ENCODE results near the gene DCDC1.

The DCDC1 gene

DNA sequence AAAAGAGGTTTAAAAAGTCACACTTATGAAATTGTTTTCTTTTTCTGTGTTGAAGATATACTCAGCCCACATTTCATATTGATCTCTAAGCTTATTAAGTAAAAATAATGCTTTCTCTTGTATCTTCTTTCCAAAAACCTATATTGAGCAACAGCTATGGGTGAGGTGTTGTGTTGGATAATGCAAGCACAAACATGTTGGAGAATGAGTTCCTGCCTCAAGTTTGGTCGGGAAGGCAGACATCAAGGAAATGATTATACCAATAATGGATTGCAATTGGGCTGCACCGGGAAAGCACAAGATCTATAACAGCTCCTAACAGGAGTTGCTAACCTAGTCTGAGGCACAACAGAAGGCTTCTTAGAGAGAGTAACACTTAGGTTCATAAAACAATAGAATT, 474.5 kb downstream of the DCDC1 start:
- DNase-seq = no peak

DNA sequence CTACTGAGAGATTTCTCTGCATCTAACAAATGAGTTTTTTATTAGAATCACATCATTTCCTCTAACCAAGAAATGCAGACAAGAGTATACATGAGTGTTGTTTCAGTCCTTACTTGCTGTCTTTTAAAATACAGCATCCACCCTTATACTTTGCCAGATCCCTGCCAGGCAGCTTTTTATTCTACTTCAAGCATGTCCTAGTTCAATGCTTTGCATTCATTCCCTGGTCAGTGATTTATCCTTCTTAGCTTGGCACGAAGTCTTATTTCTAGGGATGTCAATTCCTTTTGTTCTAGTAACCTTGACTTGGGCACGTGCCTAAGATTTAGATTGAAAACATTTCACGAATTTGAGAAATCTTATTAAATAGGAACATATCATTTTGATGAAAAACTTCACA, 476.2 kb downstream of the DCDC1 start:
- no peak for DNase-seq

DNA sequence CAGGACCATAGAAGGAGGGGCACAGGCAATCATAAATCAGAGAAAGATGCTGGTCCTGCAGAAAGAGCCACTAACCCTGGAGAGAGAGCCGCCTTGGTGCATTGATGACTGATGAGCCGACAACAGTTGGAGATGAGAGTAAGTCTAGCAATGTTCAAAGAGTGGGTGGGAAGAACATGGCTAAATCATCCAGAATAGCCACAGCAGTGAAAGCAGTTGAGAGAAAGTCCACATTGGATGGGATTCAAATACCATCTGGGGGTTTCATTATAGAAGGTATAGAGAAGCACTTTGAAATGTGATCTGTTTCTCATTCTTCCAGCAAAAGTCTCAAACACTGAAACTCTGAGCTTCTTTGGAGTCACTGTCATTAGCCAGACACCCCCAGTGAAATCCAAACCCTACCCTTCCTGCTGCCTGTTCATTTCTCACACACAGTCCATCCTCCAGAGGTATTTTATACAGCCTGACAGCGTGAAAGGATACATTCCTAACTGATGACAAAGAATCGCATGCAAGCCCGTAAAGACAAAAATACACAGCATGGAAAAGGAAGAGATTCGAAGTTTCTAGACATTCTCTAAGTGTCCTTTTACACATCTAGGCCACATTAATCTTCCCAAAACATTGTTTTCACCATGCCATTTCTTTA, 480.3 kb downstream of the DCDC1 start:
- no peak for DNase-seq

DNA sequence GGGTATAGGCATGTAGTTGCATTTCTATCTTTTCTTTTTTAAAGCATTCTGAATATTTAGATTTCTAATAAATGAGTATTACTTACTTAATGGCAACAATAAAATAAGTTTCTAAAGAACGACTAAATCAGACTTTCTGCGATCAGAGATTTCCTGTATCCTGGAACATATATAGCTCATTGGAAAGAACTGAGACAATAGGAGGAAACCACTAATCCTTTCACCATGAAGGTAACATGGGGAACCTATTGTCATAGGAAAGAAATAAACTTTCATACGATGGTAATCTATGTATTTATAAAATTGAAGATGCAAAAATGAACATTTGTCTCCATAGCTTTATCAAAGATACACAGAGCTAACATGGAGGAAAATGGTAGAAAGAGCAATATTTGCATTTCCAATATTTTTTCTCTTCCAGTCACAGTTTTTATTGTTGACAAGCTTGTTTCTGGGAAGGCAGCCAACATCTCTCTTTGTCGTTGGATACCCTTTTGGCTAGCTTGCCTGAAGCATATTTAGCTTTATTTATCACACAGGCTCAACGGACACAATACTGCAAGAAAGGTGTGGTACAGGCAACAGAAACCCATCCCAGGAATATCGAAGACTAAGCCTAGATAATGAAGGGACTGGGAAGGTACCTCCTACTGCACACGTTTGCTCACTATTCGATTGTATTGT, 490.1 kb downstream of the DCDC1 start:
- no peak for DNase-seq

DNA sequence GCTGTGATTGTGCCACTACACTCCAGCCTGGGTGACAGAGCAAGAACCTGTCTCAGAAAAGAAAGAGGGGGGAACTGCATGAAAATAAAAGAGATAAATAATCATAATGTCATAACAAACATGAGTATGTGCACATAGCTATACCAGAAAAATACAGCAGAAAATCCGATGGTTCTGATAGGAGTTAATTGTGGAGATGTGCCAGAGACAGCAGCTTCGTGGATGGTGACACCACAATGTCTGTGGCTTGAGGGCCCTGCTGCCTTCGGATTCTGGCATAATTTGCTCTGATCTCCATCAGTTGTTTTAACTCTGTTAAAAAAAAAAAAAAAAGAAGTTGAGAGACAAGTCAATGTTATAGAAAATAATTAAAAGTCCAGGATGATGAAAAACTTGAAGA, 491.1 kb downstream of the DCDC1 start:
- no peak for DNase-seq

DNA sequence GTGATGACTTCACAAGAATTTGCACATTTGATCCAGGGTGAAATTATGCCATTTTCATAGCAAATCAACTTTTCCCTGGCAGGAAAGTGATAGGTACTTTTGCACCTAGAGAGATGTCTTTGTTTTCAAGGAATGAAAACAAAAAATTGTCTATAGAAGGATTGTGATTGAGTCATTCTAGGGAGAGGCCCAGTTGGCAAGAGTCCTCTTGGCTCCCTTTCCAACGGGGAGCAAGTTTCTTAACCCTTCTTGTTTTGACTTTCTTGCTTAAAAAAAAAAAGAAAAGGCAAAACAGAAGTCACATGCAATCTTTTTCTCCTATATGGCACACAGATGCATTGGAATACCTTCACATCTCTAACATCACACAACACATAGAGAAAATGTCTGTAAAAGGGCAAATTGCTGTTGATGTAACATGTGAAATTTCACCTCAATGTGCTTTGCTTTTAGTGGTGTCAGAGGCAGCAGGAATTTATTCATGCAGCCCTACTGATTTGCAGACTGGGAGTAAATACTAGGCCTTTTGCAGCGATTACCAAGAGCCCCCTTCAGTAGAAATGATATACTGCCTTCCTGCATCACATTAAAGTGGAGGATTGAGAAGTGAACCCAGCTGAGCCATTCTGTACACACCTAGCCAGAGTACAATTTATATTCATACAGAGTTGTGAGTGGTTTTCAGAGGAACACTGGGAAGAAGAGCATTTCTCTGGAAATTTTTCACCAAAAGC, 492.7 kb downstream of the DCDC1 start:
- no peak for DNase-seq

DNA sequence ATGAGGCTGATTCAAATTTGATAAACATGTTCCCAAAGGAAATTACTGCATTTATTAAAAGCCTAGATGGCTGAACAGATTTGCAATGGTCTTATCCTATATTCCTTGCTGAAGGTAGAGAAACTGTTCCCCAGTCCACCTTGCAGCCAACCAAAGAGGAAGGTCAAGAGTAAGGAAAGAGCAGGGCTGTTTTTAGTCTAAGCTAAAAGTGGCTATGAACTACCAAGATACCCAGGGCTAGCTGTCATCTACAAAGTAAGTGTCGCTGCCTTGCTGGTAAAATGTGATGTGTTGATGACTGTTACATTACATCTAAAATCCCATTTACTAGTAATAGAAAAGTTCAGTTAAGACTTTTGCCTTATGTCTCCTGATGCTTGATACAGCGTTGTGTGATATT, 493.3 kb downstream of the DCDC1 start:
- no peak for DNase-seq

DNA sequence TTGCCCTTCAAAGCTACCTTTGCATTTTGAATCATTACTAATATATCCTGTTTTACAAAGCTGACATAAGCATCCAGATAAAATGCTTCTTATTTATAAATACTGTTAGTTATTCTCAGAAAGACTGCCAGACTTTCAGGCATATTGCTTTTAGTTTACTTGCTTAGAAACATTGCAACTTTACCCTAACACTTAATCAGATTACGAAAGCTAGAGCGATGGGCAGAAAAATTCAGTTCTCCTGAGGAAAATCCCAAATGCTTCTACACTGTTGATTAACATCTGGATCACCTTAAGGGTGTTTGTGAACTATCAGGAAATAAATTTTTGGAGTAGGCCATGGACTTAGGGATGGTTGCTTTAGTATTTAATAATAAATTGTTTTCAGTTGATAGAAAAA, 493.7 kb downstream of the DCDC1 start:
- DNase-seq = no peak

DNA sequence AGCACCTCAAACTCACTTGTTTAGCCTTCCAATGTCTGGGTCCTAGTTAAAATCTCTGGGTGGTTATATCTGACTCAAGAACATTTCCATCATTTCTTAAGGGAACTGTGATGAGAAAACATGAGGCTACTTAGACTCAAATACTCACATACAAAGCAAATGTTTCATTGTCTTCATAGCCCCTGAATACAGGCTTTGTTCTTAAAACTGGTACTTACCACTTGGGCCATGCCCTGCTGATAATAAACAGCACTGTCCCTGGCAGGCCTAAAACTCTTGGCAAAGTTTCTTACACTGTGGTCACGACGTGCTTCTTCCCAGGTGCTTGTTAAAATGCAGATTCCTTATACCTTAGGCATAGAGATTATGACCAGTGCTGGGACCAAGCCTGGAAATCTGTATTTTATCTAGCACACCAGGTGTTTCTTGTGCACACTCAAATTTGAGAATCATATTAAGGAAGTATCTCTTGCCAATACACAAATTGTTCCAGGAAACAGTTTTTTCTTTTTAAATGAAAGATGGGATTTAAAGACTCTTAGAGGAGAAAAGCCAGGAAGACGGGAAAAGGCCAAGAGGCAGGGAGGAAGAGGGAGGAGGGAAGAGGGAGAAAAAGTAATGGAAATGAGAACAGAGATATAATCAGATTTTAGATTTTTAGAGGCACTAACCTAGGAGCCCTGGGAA, 495.5 kb downstream of the DCDC1 start:
- DNase-seq = no peak

DNA sequence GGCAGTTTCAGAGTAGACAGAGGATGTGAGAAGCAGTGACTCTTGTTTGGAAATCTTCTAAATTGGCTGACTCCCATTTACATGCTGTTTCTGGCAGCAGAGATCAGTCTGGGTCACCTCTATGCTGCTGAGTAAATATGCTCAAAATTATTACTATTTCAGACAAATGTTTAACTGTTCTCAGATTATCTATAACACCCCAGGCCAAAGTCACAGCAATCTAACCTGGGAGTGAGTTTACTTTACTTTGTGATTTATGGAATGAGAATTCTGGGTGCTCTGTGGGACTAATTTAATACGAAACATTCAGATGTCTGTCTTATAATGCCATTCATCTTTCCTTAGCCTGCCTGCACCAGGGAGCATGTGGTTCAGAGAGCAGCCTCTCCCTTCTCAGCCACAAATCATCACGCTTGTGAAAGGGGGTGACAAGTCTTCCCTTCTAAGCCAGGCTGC, 500.9 kb downstream of the DCDC1 start:
- no peak for DNase-seq

DNA sequence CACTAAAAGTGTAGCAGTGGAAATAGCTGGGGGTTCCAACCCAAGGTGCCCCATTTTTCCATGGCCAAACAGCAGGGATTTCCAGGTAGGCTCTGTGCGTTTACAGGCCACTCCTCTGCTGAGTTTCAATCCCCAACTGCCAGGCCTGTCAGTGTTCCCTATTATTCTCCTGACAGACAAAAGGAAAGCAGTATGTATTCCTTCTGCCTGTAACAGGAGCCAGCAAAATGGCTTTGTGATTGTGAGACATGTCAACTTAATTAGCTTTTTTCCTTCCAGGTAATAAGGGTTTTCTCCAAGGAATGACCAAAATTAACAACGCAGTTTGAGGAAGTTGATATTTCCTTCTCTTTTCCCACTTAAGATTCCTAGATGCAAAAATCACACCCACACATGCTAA, 506.3 kb downstream of the DCDC1 start:
- no peak for DNase-seq

DNA sequence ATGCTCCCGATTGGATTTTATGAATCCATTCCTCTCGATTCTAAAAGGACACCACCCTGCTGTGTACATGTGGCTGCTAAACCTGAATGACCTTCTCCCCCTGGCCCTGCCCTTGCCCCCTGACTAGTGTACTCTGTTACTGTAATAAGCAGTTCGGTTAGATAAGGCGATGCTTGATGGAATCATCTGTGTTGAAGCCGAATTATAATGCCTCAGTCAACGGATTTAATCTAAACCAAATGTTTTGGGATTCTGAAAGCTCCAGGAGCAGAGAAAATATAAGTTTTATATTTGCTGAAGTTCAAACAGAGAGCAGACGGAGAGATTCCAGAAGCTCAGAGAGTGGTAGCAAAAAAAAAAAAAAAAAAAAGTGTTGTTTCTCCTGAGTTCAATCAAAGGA, 508.0 kb downstream of the DCDC1 start:
- DNase-seq = no peak

DNA sequence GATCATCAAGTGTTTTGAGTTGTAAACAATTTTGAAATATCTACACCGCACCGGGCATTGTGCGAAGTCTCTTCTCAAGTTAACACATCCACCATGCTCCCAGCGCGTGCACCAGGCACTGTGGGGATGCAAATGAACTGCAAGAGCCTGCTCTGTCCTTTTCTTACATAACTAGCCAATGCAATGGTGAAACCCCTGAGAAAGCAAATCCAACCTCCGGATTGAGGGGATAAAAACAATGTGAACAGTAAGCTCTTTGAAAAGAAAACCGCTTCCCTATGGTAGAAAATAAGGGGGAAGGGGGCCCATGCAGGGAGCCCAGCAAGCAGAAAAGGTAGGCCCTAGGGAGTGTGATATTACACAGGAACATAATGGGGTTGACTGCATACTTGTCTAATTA, 508.5 kb downstream of the DCDC1 start:
- no peak for DNase-seq

DNA sequence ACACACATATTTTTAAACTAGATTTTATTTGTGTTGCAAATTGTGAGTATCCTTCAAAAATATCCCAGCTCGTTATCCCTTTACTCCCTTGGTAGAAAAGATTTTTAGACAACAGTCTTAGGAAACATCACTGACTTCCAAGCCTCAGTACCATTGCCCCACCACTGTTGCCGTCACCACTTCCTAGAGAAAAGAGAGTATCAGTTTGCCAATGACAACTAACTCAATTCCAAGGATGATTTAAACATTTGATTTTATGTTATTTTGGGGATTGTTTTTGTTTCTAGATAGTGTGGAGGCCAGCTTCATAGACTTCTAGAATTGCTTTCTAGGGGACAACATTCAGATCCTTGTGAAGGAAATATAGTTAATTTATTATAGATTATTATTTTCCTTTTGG, 509.4 kb downstream of the DCDC1 start:
- DNase-seq = no peak

DNA sequence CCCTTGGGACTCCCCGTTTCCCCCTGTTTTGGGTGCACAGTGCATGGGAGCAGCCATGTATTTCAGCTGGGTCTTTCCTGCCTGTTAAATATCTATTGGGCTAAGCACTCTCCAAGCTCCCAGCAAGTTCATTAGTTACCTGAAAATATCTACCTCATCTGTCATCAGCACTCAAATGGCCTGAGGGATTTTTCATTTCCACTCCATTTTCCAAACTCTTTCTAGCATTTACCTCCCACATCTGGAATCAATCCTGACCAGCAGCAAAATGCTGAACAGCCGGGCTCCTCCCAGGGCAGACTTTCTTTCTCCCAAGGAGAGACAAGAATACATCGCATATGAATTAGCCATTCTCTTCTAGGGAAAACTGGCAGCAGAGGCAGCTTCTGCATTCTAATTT, 509.9 kb downstream of the DCDC1 start:
- DNase-seq = no peak

DNA sequence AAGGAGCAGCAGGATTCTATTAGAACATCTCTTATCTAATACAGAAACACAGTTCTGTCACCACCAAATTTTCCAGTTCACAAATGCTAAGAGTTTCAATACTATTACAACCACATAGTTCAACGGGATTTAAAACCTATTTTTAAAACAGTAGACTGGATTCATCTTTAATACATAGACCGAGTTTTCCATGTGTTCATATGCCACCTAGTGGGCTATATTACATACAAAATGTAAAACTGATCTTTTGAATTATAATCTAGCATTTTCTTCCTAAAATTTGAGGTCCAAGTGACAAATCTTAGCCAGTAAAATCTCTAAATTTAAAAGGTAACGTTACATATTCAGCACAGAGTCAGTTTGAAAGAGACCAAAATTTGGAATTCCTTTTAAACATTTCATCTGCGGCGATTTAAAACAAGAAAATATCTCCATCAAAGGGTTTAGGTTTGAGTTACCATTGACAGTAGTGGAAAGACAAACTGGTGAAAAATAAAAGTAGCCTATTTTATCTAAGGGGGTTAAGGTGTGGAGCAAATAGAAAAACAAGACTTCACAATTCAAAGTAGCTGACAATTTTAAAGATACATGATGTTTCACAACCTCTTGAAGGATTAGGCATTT, 514.0 kb downstream of the DCDC1 start:
- no peak for DNase-seq

DNA sequence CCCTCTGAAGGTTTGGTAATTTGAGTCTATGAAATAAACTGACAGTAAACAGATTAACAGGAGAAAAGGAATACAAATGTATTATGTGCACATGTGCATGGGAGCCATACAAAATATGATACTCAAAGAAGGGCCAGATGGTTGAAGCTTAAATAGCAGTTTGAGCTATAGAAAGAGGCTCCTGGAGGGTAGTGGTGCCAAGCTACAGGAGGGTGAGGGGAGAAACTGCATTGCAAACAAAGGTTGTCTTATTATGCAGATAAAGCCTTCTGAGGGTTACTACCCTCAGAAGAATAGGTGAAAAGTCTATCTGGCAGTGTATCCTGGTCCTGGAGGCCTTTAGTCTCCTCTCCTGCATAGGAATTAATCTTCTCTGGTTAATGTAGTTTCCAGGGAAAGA, 516.1 kb downstream of the DCDC1 start:
- DNase-seq = no peak

DNA sequence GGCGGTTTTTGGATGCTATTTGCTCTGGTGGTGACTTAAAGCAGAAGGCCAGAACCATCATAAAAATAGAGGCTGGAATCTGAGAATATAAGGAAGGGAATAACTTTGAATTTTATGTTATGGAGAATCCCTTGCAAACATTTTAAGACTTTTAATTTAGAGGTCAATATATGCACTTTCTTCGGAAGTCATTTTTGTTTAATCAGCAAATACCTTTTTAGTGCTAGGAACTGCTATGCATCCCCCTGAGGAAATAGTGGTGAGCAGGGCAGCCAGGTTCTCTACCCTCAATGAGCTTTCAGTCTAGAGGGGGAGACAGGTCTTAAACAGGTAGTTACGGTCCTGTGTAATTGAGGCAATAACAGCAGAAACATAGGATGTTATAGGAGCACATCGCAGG, 516.9 kb downstream of the DCDC1 start:
- no peak for DNase-seq

DNA sequence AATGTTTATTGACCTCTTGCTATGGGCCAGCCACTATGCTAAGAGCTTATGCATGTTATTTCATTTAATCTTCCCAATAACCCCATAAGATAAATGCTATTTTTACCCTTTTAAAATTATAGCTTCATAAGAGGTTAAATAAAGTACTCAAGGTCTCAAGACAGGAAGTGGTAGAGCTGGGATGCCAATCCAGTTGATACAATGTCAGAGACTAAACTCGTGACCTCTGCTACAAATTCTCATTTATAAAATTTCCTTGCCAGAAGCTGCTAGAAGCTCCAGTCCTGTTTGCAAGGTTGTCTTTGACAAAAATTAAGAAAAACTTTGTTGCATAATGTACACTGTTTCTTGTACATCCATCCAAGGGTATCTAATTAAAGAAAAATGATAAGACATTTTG, 517.4 kb downstream of the DCDC1 start:
- DNase-seq = no peak

DNA sequence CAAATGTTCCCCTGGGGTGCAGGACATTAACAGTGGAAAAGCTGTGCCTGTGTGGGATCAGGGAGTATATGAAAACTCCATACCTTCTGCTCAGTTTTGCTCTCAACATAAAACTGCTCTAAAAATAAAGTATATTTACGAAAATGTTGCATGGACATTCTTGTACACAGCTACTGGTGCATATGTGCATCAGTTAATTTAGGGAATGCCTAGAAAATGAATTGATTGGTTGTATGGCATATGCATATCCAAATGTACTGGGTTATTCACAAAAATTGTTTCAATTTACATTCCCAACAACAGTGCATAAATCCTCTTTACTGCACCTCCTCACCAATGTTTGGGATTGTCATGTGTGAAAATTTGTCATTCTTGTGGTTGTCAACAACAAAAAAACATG, 532.3 kb downstream of the DCDC1 start:
- DNase-seq = no peak

DNA sequence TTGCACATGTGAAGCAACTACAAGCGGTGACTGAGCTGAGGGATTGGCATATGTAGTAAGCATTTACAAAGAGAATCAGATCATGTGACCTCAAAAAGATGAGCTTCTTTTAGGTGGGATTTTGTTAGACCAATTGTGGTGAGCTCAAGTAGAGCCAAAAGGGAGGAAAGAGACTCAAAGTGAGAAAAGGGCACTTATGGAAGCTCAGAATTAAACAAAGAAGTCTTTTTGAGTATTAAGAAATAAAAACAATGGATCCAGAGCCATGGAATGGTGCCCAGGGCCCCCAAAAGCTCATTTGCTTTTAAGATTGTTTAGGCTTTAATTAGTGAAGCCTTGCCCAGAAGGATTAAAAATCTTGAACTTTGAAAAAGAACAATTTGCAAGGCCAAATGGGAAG, 536.7 kb downstream of the DCDC1 start:
- DNase-seq = no peak

DNA sequence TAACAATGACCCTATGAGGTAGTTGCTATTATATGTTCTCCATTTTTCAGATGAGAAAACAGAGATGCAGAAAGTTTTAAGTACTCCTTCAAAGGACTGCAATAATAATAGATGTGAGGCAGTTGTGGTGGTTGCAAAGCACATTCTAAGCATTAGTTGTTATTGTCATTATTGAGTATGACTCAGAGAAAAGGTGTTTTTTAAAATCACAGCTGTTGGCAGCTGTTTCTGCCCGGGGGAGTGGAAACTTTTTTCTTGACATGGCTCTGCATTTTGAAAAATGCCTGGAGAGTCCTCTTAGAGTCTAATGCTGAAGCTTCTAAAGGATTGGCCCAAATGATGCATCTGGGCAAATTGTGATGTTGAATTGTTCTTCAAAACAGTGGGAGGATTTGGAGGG, 538.9 kb downstream of the DCDC1 start:
- no peak for DNase-seq

DNA sequence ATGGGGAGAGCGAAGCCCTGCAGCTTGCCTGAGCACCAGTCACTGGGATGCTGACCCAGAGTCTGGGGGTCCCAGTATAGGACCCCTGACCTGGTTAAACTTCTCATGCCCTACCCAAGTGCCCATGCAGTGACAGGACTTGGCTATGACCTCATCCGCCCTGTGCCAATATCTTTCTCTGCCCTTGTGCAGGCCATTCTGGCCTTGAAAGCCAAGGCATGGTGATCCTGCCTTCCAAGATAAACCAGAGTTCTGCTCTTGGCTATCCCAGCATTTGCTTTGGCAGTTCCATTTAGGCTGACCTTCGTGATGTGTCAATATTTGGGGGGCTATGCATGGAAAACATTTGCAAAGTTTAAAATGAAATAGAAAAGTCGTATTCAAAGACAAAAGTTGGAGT, 542.6 kb downstream of the DCDC1 start:
- DNase-seq = no peak

Measured in CD4-positive, alpha-beta T cell treated with Interleukin-1 beta for 1 hour (primary cell).